Transverse colon (tissue), 4 donors: ENCODE measurements around the gene SLC26A9. TPM values are rescaled to one million over a fixed set of nuclear protein-coding genes. Genes with fewer than 3 reads are reported as not detected.

Experiments used
- DNase-seq: peaks from one replicate; pipeline ENCODE4 v3.0.0-alpha.2; 2019
- H3K27ac ChIP-seq, 4 donors: fragments of 200-600 bp; sonication (generic); 2 replicates each; pipeline ENCODE4 v1.5.1; 2016 to 2018; ENCODE audit warnings: inconsistent platforms in 4 of 4
- H3K27me3 ChIP-seq: fragments of 200-600 bp; sonication (generic); 2 replicates; pipeline ENCODE4 v1.5.1; 2017; ENCODE audit warnings: inconsistent platforms
- H3K36me3 ChIP-seq, 4 donors: fragments of 200-600 bp; sonication (generic); 2 replicates each; pipeline ENCODE4 v1.5.1; 2017 to 2019; ENCODE audit warnings: inconsistent platforms in 4 of 4
- H3K4me1 ChIP-seq, 4 donors: fragments of 200-600 bp; sonication (generic); 2 replicates each; pipeline ENCODE4 v1.5.1; 2017 to 2020; ENCODE audit warnings: inconsistent platforms in 4 of 4
- H3K4me3 ChIP-seq, 4 donors: fragments of 200-600 bp; sonication (generic); 1 replicate in 1 of 4; 2 replicates in 3 of 4; pipeline versions ENCODE4 v1.5.1 to v1.6.1; 2017 to 2019; ENCODE audit warnings: inconsistent platforms in 4 of 4
- H3K9me3 ChIP-seq, 2 donors: fragments of 200-600 bp; sonication (generic); 2 replicates each; pipeline ENCODE4 v1.5.1; 2017 to 2019; ENCODE audit warnings: inconsistent platforms in 2 of 2
- EP300 ChIP-seq: sonication (generic); formaldehyde crosslinking; IDR thresholded peaks from one replicate; pipeline ENCODE4 v1.6.1; 2017; ENCODE audit warnings: antibody characterized with exemption, low read depth
- POLR2A ChIP-seq: fragments of 450-650 bp; IDR thresholded peaks from one replicate; pipeline ENCODE4 v1.6.1; 2016; ENCODE audit warnings: antibody characterized with exemption, mild to moderate bottlenecking, moderate library complexity
- POLR2AphosphoS5 ChIP-seq, 3 donors: sonication (generic); formaldehyde crosslinking; IDR thresholded peaks; one replicate each; pipeline ENCODE4 v1.6.1; 2016; ENCODE audit warnings: antibody characterized with exemption in 3 of 3
- WGBS, 2 donors: methylation state at CpG; one replicate each; pipeline ENCODE4 v1.1.5; 2018; ENCODE audit warnings: low coverage in 1 of 2; 5-methylcytosine and 5-hydroxymethylcytosine counted together
- in situ Hi-C, 4 donors: fragments of 200-750 bp; cut with MboI; loops; one replicate each; pipeline versions ENCODE4 v1.15.0 to v1.15.1; 2017; ENCODE audit warnings: low sequenced_read_pairs in 3 of 4, low pct_ligation_motif_present in 1 of 4, low pct_unique_long_range_greater_than_20kb in 1 of 4
- intact Hi-C: fragments of 100-400 bp; cut with DNase I; formaldehyde crosslinking; loops from one replicate; pipeline ENCODE4 v1.15.1; 2023; ENCODE audit warnings: low total_unique reads
- total RNA-seq, 4 donors: library from RNA; depleted of rRNA; stranded (reverse); fragments of >200 nt; gene quantifications; one replicate each; pipeline ENCODE4 v1.1.0, GENCODE V29; 2016
- TF ChIP-seq, protein P1 (sequence below), 5 experiments: fragments of 200-600 bp in 3 of 5; fragments of 450-650 bp in 2 of 5; sonication (generic) in 3 of 5; IDR thresholded peaks; 1 replicate in 2 of 5; 2 replicates in 3 of 5; pipeline ENCODE4 v1.5.1; 2016 to 2017; ENCODE audit warnings: antibody characterized with exemption in 5 of 5, inconsistent platforms in 3 of 5, mild to moderate bottlenecking in 2 of 5, moderate library complexity in 1 of 5

SLC26A9 gene
- total RNA-seq, 4 donors from 2014 or later = not detected

DNA sequence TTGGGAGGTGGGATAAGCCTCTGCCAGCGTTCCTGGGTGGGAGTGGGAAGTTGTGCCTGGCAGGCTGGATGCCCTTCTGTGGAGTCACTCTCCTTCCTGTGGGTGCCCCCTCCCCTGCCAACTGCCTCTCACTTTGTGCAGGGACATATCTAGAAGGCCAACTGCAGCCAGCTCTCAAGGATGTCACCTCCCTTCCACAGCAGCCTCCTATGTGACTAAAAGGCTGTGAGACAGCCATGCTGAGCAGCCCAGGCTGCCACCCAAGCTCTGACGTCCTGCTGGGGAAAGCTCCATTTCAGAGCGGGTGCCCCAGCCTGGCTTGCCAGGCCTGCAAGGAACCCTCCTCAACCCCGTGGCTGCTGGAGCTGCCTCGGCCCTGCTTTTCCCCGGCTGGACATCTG is 19.6 kb upstream of the SLC26A9 start:
- in situ Hi-C loops (loop anchor here in 1 of 4 donors (25.0 kb wide), 1 partner anchor 176 kb away; the partner anchor contains the start of gene RAB29), intact Hi-C loops (no loop called here)
- no peak overlapping the region for H3K27ac ChIP-seq
- H3K4me3 ChIP-seq = no peak overlapping the region
- H3K36me3 ChIP-seq = no peaks in the 10 kb centered on the region
- TF ChIP-seq POLR2A = no peak
- no peak for TF ChIP-seq EP300
- TF ChIP-seq, protein P1, sequence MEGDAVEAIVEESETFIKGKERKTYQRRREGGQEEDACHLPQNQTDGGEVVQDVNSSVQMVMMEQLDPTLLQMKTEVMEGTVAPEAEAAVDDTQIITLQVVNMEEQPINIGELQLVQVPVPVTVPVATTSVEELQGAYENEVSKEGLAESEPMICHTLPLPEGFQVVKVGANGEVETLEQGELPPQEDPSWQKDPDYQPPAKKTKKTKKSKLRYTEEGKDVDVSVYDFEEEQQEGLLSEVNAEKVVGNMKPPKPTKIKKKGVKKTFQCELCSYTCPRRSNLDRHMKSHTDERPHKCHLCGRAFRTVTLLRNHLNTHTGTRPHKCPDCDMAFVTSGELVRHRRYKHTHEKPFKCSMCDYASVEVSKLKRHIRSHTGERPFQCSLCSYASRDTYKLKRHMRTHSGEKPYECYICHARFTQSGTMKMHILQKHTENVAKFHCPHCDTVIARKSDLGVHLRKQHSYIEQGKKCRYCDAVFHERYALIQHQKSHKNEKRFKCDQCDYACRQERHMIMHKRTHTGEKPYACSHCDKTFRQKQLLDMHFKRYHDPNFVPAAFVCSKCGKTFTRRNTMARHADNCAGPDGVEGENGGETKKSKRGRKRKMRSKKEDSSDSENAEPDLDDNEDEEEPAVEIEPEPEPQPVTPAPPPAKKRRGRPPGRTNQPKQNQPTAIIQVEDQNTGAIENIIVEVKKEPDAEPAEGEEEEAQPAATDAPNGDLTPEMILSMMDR (IDR thresholded peaks at IDR 0.05) = no peak
- TF ChIP-seq POLR2AphosphoS5 (IDR thresholded peaks at IDR 0.05) = no peak
- H3K27me3 ChIP-seq = peaks cover 8% of the 10 kb centered on the region
- H3K4me1 ChIP-seq = no peaks in the 10 kb centered on the region
- 73% methylated on average over 6 of the region's 6 CpGs; no CpG with 5 or more reads in 1 of the 2 donors for WGBS, 2 donors
- no peaks in the 10 kb centered on the region for H3K9me3 ChIP-seq
- no peak for DNase-seq

DNA sequence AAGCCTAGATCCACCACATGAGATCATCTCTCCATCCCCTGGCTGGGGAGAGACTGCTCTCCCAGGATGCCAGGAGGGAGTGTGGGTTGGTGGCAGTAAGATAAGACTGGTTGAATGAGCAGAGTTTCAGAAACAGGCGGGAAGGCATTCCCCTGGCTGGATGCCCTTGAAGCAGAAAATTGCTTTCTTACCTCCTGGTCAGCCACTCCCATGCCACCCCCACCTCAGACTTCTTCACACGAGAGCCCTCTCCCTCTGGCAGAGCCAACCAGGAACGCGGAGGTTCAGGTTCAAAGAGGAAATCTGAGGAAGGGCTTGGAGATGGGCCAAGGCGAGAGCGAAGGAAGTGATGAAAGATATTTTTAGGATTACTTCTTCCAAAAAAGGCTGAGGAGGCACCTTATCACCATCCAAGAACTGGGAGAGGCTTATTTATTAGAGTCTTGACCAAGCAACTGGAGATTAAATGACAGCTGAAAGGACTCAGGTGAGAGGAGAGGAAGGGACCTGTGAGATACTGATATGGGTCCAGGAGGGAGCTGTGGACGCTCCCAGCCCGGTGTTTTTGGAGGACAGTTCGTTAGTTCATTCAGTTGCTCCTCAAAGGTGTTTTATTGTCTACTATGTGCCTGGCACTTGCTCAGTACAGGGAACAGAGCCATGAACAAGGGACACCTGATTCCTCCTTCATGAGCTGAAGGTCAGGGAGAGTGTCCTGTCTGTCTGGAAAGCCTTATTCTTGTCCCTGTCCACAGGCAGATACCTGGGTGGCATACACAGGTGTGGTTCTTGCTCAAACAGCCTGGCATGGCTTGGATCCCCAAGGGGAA is 18.9 kb upstream of the SLC26A9 start:
- in situ Hi-C loops = loop anchor here in 1 of 4 donors (25.0 kb wide), 1 partner anchor 175 kb away; the partner anchor contains the start of gene RAB29

DNA sequence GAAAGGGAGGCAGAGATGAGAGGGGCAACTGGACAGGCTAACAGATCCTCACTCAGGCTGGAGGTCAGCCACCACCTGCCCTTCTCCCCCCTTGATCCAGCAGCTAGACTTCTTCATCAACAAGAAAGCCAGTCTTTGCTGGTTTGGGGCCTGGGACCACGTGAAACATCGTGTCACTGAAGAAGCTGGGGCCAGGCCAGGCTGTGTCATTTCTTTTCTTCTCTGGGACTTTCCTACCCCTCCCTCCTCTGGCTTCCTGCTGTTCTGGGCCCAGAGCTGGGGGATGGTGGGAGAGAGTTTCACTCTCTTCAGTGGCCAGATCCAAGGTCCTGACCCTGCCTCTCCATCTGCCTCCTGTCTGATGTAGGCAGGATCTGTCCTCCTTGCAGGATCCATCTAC is 18.1 kb upstream of the SLC26A9 start:
- DNase-seq = no peak
- H3K9me3 ChIP-seq = no peaks in the 10 kb centered on the region
- no peaks in the 10 kb centered on the region for H3K4me1 ChIP-seq
- H3K27me3 ChIP-seq = peaks cover 8% of the 10 kb centered on the region
- 45% methylated on average over 2 of the region's 2 CpGs; no CpG with 5 or more reads in 1 of the 2 donors for WGBS, 2 donors
- H3K36me3 ChIP-seq = no peaks in the 10 kb centered on the region
- no peak overlapping the region for H3K4me3 ChIP-seq
- in situ Hi-C loops (loop anchor here in 1 of 4 donors (25.0 kb wide), 1 partner anchor 174 kb away; the partner anchor contains the start of gene RAB29), intact Hi-C loops (no loop called here)
- TF ChIP-seq, protein P1 (IDR thresholded peaks at IDR 0.05) = no peak
- no peak for TF ChIP-seq POLR2A
- TF ChIP-seq EP300 = no peak
- no peak for TF ChIP-seq POLR2AphosphoS5 (IDR thresholded peaks at IDR 0.05)
- H3K27ac ChIP-seq = no peak overlapping the region

More for the DNA sequence above, 18.9 kb upstream of the SLC26A9 start:
- Histone ChIP-seq H3K4me1 (no peaks in the 10 kb centered on the region), H3K27ac (no peak overlapping the region), H3K4me3 (no peak overlapping the region), H3K27me3 (peaks cover 8% of the 10 kb centered on the region), H3K36me3 (no peaks in the 10 kb centered on the region), H3K9me3 (no peaks in the 10 kb centered on the region)
- DNase-seq = no peak
- intact Hi-C loops = no loop called here
- TF ChIP-seq EP300 (no peak), POLR2AphosphoS5 (IDR thresholded peaks at IDR 0.05) (no peak), POLR2A (no peak)
- TF ChIP-seq, protein P1 (IDR thresholded peaks at IDR 0.05) = no peak
- WGBS, 2 donors = 50 to 65% methylated on average over 2 to 9 of the region's 9 CpGs

- Histone ChIP-seq H3K27me3 (peaks cover 8% of the 10 kb centered on the region), H3K4me3 (no peak overlapping the region), H3K27ac (no peak overlapping the region), H3K4me1 (no peaks in the 10 kb centered on the region), H3K36me3 (no peaks in the 10 kb centered on the region), H3K9me3 (no peaks in the 10 kb centered on the region)
- no peak for DNase-seq
- 73% methylated on average over 4 of the region's 4 CpGs; no CpG with 5 or more reads in 1 of the 2 donors for WGBS, 2 donors
- in situ Hi-C loops (loop anchor here in 1 of 4 donors (25.0 kb wide), 1 partner anchor 172 kb away; the partner anchor contains the start of gene RAB29), intact Hi-C loops (no loop called here)
- TF ChIP-seq POLR2A = no peak
- TF ChIP-seq EP300 = no peak
- TF ChIP-seq, protein P1 (IDR thresholded peaks at IDR 0.05) = no peak
- no peak for TF ChIP-seq POLR2AphosphoS5 (IDR thresholded peaks at IDR 0.05)
Observed at GRCh38 chr1:205959789-205960188, 16.5 kb upstream of the SLC26A9 start.
